Forelimb muscle (tissue), 1 donor: ENCODE results near the gene SLC35B2. TPM values are rescaled to one million over a fixed set of nuclear protein-coding genes. Genes with fewer than 3 reads are reported as not detected.
"Not testable (repeated sequence)": the region's sequence is repeated elsewhere in the genome, so short reads cannot be mapped to it uniquely, and the experiment has no call there.

Source experiments
- DNase-seq: peaks from one replicate; pipeline ENCODE4 v3.0.0-alpha.2; 2013; ENCODE audit warnings: low read depth
- polyA plus RNA-seq: library from polyadenylated mRNA; unstranded; fragments of 120-200 nt; gene quantifications from one replicate; pipeline ENCODE4 v1.2.1, GENCODE V29; 2013; ENCODE audit not compliant: insufficient read length

Gene SLC35B2
- polyA plus RNA-seq, 1 donor, result 28.8 TPM

- DNase-seq, result no peak
Measured at GRCh38 chr6:44235891-44236516, 21.3 kb downstream of the SLC35B2 start.

- no peak for DNase-seq
Measured at GRCh38 chr6:44235269-44235668, 22.1 kb downstream of the SLC35B2 start.

GRCh38 chr6:44234101-44235025 lies 23.0 kb downstream of the SLC35B2 start:
- no peak for DNase-seq

GRCh38 chr6:44233567-44234100 lies 23.7 kb downstream of the SLC35B2 start:
- no peak for DNase-seq

- no peak for DNase-seq
Measured at GRCh38 chr6:44232676-44233566, 24.4 kb downstream of the SLC35B2 start.

GRCh38 chr6:44231426-44231825 lies 25.9 kb downstream of the SLC35B2 start:
- DNase-seq, result not testable (repeated sequence)

- no peak for DNase-seq
Measured at GRCh38 chr6:44230034-44230675, 27.2 kb downstream of the SLC35B2 start.

GRCh38 chr6:44229376-44230033 lies 27.8 kb downstream of the SLC35B2 start:
- DNase-seq, result no peak

GRCh38 chr6:44228836-44229235 lies 28.5 kb downstream of the SLC35B2 start:
- no peak for DNase-seq

- no peak for DNase-seq
Measured at GRCh38 chr6:44228433-44228832, 28.9 kb downstream of the SLC35B2 start.

- no peak for DNase-seq
Measured at GRCh38 chr6:44228031-44228430, 29.3 kb downstream of the SLC35B2 start.

- no peak for DNase-seq
Measured at GRCh38 chr6:44227148-44227793, 30.1 kb downstream of the SLC35B2 start.

GRCh38 chr6:44226368-44227147 lies 30.8 kb downstream of the SLC35B2 start:
- no peak for DNase-seq

GRCh38 chr6:44225579-44226325 lies 31.6 kb downstream of the SLC35B2 start:
- DNase-seq, result no peak

GRCh38 chr6:44224965-44225305 lies 32.4 kb downstream of the SLC35B2 start:
- DNase-seq, result no peak

- DNase-seq, result no peak
Measured at GRCh38 chr6:44224029-44224964, 33.0 kb downstream of the SLC35B2 start.

GRCh38 chr6:44223319-44224028 lies 33.9 kb downstream of the SLC35B2 start, which contains the start of gene SLC29A1:
Gene SLC29A1 (plus strand): TSS chr6:44223595. CDS start chr6:44227314, 3,719 bp downstream.
- no peak for DNase-seq
